ENCODE measurements around the gene GFOD2. TPM values are rescaled to one million over a fixed set of nuclear protein-coding genes. Genes with fewer than 3 reads are reported as not detected.
"Not testable (repeated sequence)": the region's sequence is repeated elsewhere in the genome, so short reads cannot be mapped to it uniquely, and the experiment has no call there.

The GFOD2 gene
- total RNA-seq, 1 donor from 2014 or later, result 12.5 TPM

- H3K27me3 ChIP-seq (ENCODE audit: control insufficient read depth in 3 of 3, insufficient read depth in 3 of 3, low read length in 3 of 3), result no peaks in the 10 kb centered on the region
- peaks cover 18 to 41% (median 35%) of the 10 kb centered on the region in 3 donors for H3K4me1 ChIP-seq (ENCODE audit: control insufficient read depth in 3 of 3, insufficient read depth in 3 of 3, low read length in 3 of 3)
- peak overlapping the region in 1 of 3 donors; percentile 20 for H3K9ac ChIP-seq (ENCODE audit: low read depth in 1 of 3, low read length in 3 of 3)
- no peak overlapping the region for H3K4me3 ChIP-seq (ENCODE audit: low read length in 3 of 3)
- H3K27ac ChIP-seq (ENCODE audit: low read depth, low read length), result no peak overlapping the region
- H3K9me3 ChIP-seq (ENCODE audit: control insufficient read depth in 3 of 3, low read length in 3 of 3), result no peaks in the 10 kb centered on the region
- H3K36me3 ChIP-seq (ENCODE audit: control insufficient read depth in 3 of 3, insufficient read depth in 3 of 3, low read length in 3 of 3), result peaks cover 6 to 26% (median 9%) of the 10 kb centered on the region in 3 donors
These were observed 39.9 kb upstream of the GFOD2 start for GRCh38 chr16:67758966-67759365.

GRCh38 chr16:67758006-67758405 lies 38.9 kb upstream of the GFOD2 start:
- no peaks in the 10 kb centered on the region for H3K27me3 ChIP-seq (ENCODE audit: control insufficient read depth in 3 of 3, insufficient read depth in 3 of 3, low read length in 3 of 3)
- no peaks in the 10 kb centered on the region for H3K9me3 ChIP-seq (ENCODE audit: control insufficient read depth in 3 of 3, low read length in 3 of 3)
- peaks cover 6 to 26% (median 9%) of the 10 kb centered on the region in 3 donors for H3K36me3 ChIP-seq (ENCODE audit: control insufficient read depth in 3 of 3, insufficient read depth in 3 of 3, low read length in 3 of 3)
- no peak overlapping the region for H3K27ac ChIP-seq (ENCODE audit: low read depth, low read length)
- H3K9ac ChIP-seq (ENCODE audit: low read depth in 1 of 3, low read length in 3 of 3), result no peak overlapping the region
- H3K4me3 ChIP-seq (ENCODE audit: low read length in 3 of 3), result no peak overlapping the region
- H3K4me1 ChIP-seq (ENCODE audit: control insufficient read depth in 3 of 3, insufficient read depth in 3 of 3, low read length in 3 of 3), result peaks cover 14 to 38% (median 29%) of the 10 kb centered on the region in 3 donors

GRCh38 chr16:67752641-67753040 lies 33.5 kb upstream of the GFOD2 start:
- no peak overlapping the region for H3K9ac ChIP-seq (ENCODE audit: low read depth in 1 of 3, low read length in 3 of 3)
- H3K27ac ChIP-seq (ENCODE audit: low read depth, low read length), result no peak overlapping the region
- H3K4me3 ChIP-seq (ENCODE audit: low read length in 3 of 3), result no peak overlapping the region
- H3K9me3 ChIP-seq (ENCODE audit: control insufficient read depth in 3 of 3, low read length in 3 of 3), result no peaks in the 10 kb centered on the region
- no peaks in the 10 kb centered on the region for H3K27me3 ChIP-seq (ENCODE audit: control insufficient read depth in 3 of 3, insufficient read depth in 3 of 3, low read length in 3 of 3)
- H3K4me1 ChIP-seq (ENCODE audit: control insufficient read depth in 3 of 3, insufficient read depth in 3 of 3, low read length in 3 of 3), result peaks cover 0 to 4% (median 0%) of the 10 kb centered on the region in 3 donors
- H3K36me3 ChIP-seq (ENCODE audit: control insufficient read depth in 3 of 3, insufficient read depth in 3 of 3, low read length in 3 of 3), result peaks cover 0 to 7% (median 6%) of the 10 kb centered on the region in 3 donors

- not testable (repeated sequence) for H3K4me1 ChIP-seq (ENCODE audit: control insufficient read depth in 3 of 3, insufficient read depth in 3 of 3, low read length in 3 of 3); H3K36me3 ChIP-seq (ENCODE audit: control insufficient read depth in 3 of 3, insufficient read depth in 3 of 3, low read length in 3 of 3); H3K4me3 ChIP-seq (ENCODE audit: low read length in 3 of 3); H3K9me3 ChIP-seq (ENCODE audit: control insufficient read depth in 3 of 3, low read length in 3 of 3); H3K27me3 ChIP-seq (ENCODE audit: control insufficient read depth in 3 of 3, insufficient read depth in 3 of 3, low read length in 3 of 3); H3K27ac ChIP-seq (ENCODE audit: low read depth, low read length); H3K9ac ChIP-seq (ENCODE audit: low read depth in 1 of 3, low read length in 3 of 3)
These were observed 32.2 kb upstream of the GFOD2 start for GRCh38 chr16:67751331-67751730.

GRCh38 chr16:67750466-67750865 lies 31.4 kb upstream of the GFOD2 start:
- no peaks in the 10 kb centered on the region for H3K9me3 ChIP-seq (ENCODE audit: control insufficient read depth in 3 of 3, low read length in 3 of 3)
- H3K27me3 ChIP-seq (ENCODE audit: control insufficient read depth in 3 of 3, insufficient read depth in 3 of 3, low read length in 3 of 3), result no peaks in the 10 kb centered on the region
- H3K4me1 ChIP-seq (ENCODE audit: control insufficient read depth in 3 of 3, insufficient read depth in 3 of 3, low read length in 3 of 3), result peaks cover 0 to 4% (median 0%) of the 10 kb centered on the region in 3 donors
- H3K4me3 ChIP-seq (ENCODE audit: low read length in 3 of 3), result no peak overlapping the region
- H3K27ac ChIP-seq (ENCODE audit: low read depth, low read length), result no peak overlapping the region
- no peak overlapping the region for H3K9ac ChIP-seq (ENCODE audit: low read depth in 1 of 3, low read length in 3 of 3)
- peaks cover 3 to 6% (median 6%) of the 10 kb centered on the region in 3 donors for H3K36me3 ChIP-seq (ENCODE audit: control insufficient read depth in 3 of 3, insufficient read depth in 3 of 3, low read length in 3 of 3)

- no peak overlapping the region for H3K9ac ChIP-seq (ENCODE audit: low read depth in 1 of 3, low read length in 3 of 3)
- H3K4me1 ChIP-seq (ENCODE audit: control insufficient read depth in 3 of 3, insufficient read depth in 3 of 3, low read length in 3 of 3), result peaks cover 0 to 4% (median 0%) of the 10 kb centered on the region in 3 donors
- H3K27me3 ChIP-seq (ENCODE audit: control insufficient read depth in 3 of 3, insufficient read depth in 3 of 3, low read length in 3 of 3), result no peaks in the 10 kb centered on the region
- no peaks in the 10 kb centered on the region for H3K9me3 ChIP-seq (ENCODE audit: control insufficient read depth in 3 of 3, low read length in 3 of 3)
- H3K36me3 ChIP-seq (ENCODE audit: control insufficient read depth in 3 of 3, insufficient read depth in 3 of 3, low read length in 3 of 3), result peaks cover 3 to 6% (median 6%) of the 10 kb centered on the region in 3 donors
- no peak overlapping the region for H3K27ac ChIP-seq (ENCODE audit: low read depth, low read length)
- H3K4me3 ChIP-seq (ENCODE audit: low read length in 3 of 3), result no peak overlapping the region
These were observed 30.4 kb upstream of the GFOD2 start for GRCh38 chr16:67749436-67750078.

GRCh38 chr16:67748834-67749233 lies 29.7 kb upstream of the GFOD2 start:
- Histone ChIP-seq H3K36me3 (ENCODE audit: control insufficient read depth in 3 of 3, insufficient read depth in 3 of 3, low read length in 3 of 3) (peaks cover 8 to 11% (median 11%) of the 10 kb centered on the region in 3 donors), H3K4me3 (ENCODE audit: low read length in 3 of 3) (no peak overlapping the region), H3K27me3 (ENCODE audit: control insufficient read depth in 3 of 3, insufficient read depth in 3 of 3, low read length in 3 of 3) (no peaks in the 10 kb centered on the region), H3K4me1 (ENCODE audit: control insufficient read depth in 3 of 3, insufficient read depth in 3 of 3, low read length in 3 of 3) (peaks cover 0 to 4% (median 0%) of the 10 kb centered on the region in 3 donors), H3K9me3 (ENCODE audit: control insufficient read depth in 3 of 3, low read length in 3 of 3) (no peaks in the 10 kb centered on the region), H3K27ac (ENCODE audit: low read depth, low read length) (no peak overlapping the region), H3K9ac (ENCODE audit: low read depth in 1 of 3, low read length in 3 of 3) (no peak overlapping the region)

- Histone ChIP-seq H3K27me3 (ENCODE audit: control insufficient read depth in 3 of 3, insufficient read depth in 3 of 3, low read length in 3 of 3) (no peaks in the 10 kb centered on the region), H3K4me3 (ENCODE audit: low read length in 3 of 3) (no peak overlapping the region), H3K9me3 (ENCODE audit: control insufficient read depth in 3 of 3, low read length in 3 of 3) (no peaks in the 10 kb centered on the region), H3K9ac (ENCODE audit: low read depth in 1 of 3, low read length in 3 of 3) (no peak overlapping the region), H3K4me1 (ENCODE audit: control insufficient read depth in 3 of 3, insufficient read depth in 3 of 3, low read length in 3 of 3) (peaks cover 3 to 6% (median 4%) of the 10 kb centered on the region in 3 donors), H3K27ac (ENCODE audit: low read depth, low read length) (no peak overlapping the region), H3K36me3 (ENCODE audit: control insufficient read depth in 3 of 3, insufficient read depth in 3 of 3, low read length in 3 of 3) (peaks cover 19 to 26% (median 22%) of the 10 kb centered on the region in 3 donors)
These were observed 27.7 kb upstream of the GFOD2 start for GRCh38 chr16:67746846-67747245.

- Histone ChIP-seq H3K9me3 (ENCODE audit: control insufficient read depth in 3 of 3, low read length in 3 of 3) (no peaks in the 10 kb centered on the region), H3K4me3 (ENCODE audit: low read length in 3 of 3) (no peak overlapping the region), H3K36me3 (ENCODE audit: control insufficient read depth in 3 of 3, insufficient read depth in 3 of 3, low read length in 3 of 3) (peaks cover 31 to 35% (median 33%) of the 10 kb centered on the region in 3 donors), H3K9ac (ENCODE audit: low read depth in 1 of 3, low read length in 3 of 3) (no peak overlapping the region), H3K27me3 (ENCODE audit: control insufficient read depth in 3 of 3, insufficient read depth in 3 of 3, low read length in 3 of 3) (no peaks in the 10 kb centered on the region), H3K27ac (ENCODE audit: low read depth, low read length) (no peak overlapping the region), H3K4me1 (ENCODE audit: control insufficient read depth in 3 of 3, insufficient read depth in 3 of 3, low read length in 3 of 3) (peaks cover 3 to 14% (median 11%) of the 10 kb centered on the region in 3 donors)
These were observed 22.0 kb upstream of the GFOD2 start for GRCh38 chr16:67741118-67741517.

- Histone ChIP-seq H3K9me3 (ENCODE audit: control insufficient read depth in 3 of 3, low read length in 3 of 3) (no peaks in the 10 kb centered on the region), H3K4me1 (ENCODE audit: control insufficient read depth in 3 of 3, insufficient read depth in 3 of 3, low read length in 3 of 3) (peaks cover 3 to 14% (median 11%) of the 10 kb centered on the region in 3 donors), H3K27ac (ENCODE audit: low read depth, low read length) (no peak overlapping the region), H3K27me3 (ENCODE audit: control insufficient read depth in 3 of 3, insufficient read depth in 3 of 3, low read length in 3 of 3) (no peaks in the 10 kb centered on the region), H3K4me3 (ENCODE audit: low read length in 3 of 3) (no peak overlapping the region), H3K36me3 (ENCODE audit: control insufficient read depth in 3 of 3, insufficient read depth in 3 of 3, low read length in 3 of 3) (peaks cover 33 to 35% (median 34%) of the 10 kb centered on the region in 3 donors), H3K9ac (ENCODE audit: low read depth in 1 of 3, low read length in 3 of 3) (no peak overlapping the region)
These were observed 21.3 kb upstream of the GFOD2 start for GRCh38 chr16:67740391-67740790.
